GM12872 (cell line): ENCODE results near the gene BAHCC1.

Experiments used
- CTCF ChIP-seq: IDR thresholded peaks from 3 replicates; pipeline ENCODE4 v1.5.1; 2011; ENCODE audit warnings: low read depth, mild to moderate bottlenecking, low read length, moderate library complexity; ENCODE audit not compliant: insufficient read depth

The BAHCC1 gene

GRCh38 chr17:81429821-81430551 lies 34.7 kb downstream of the BAHCC1 start:
- no peak for TF ChIP-seq CTCF

GRCh38 chr17:81431545-81432482 lies 36.6 kb downstream of the BAHCC1 start:
- no peak for TF ChIP-seq CTCF

GRCh38 chr17:81432941-81433340 lies 37.7 kb downstream of the BAHCC1 start:
- TF ChIP-seq CTCF: no peak

- no peak for TF ChIP-seq CTCF
These were observed 38.4 kb downstream of the BAHCC1 start for GRCh38 chr17:81433656-81434055.

GRCh38 chr17:81434072-81434471 lies 38.8 kb downstream of the BAHCC1 start:
- no peak for TF ChIP-seq CTCF

GRCh38 chr17:81434681-81435417 lies 39.6 kb downstream of the BAHCC1 start:
- no peak for TF ChIP-seq CTCF

GRCh38 chr17:81435652-81436293 lies 40.5 kb downstream of the BAHCC1 start:
- no peak for TF ChIP-seq CTCF
